Fibroblast of mammary gland (primary cell): Measurements from ENCODE around the gene SLC8A1.

ENCODE experiments used
- DNase-seq: peaks from one replicate; pipeline ENCODE4 v3.0.0-alpha.2; 2010; ENCODE audit warnings: low read depth
- H3K4me3 ChIP-seq: 2 replicates; pipeline ENCODE4 v1.5.1; 2011; ENCODE audit warnings: low read depth, mild to moderate bottlenecking, low read length, moderate library complexity; ENCODE audit not compliant: control insufficient read depth
- TF ChIP-seq, protein P1 (sequence below): conservative IDR thresholded peaks from 2 replicates; pipeline ENCODE4 v1.5.1; 2011; ENCODE audit warnings: low read depth, low read length, inconsistent platforms; ENCODE audit not compliant: control insufficient read depth, insufficient read depth

Gene SLC8A1

GRCh38 chr2:40397765-40398164 lies 54.1 kb downstream of the SLC8A1 start:
- DNase-seq, result no peak
- no peak overlapping the region for H3K4me3 ChIP-seq
- TF ChIP-seq, protein P1, sequence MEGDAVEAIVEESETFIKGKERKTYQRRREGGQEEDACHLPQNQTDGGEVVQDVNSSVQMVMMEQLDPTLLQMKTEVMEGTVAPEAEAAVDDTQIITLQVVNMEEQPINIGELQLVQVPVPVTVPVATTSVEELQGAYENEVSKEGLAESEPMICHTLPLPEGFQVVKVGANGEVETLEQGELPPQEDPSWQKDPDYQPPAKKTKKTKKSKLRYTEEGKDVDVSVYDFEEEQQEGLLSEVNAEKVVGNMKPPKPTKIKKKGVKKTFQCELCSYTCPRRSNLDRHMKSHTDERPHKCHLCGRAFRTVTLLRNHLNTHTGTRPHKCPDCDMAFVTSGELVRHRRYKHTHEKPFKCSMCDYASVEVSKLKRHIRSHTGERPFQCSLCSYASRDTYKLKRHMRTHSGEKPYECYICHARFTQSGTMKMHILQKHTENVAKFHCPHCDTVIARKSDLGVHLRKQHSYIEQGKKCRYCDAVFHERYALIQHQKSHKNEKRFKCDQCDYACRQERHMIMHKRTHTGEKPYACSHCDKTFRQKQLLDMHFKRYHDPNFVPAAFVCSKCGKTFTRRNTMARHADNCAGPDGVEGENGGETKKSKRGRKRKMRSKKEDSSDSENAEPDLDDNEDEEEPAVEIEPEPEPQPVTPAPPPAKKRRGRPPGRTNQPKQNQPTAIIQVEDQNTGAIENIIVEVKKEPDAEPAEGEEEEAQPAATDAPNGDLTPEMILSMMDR, result no peak

- TF ChIP-seq, protein P1, result no peak
- no peak for DNase-seq
- no peak overlapping the region for H3K4me3 ChIP-seq
Observed at GRCh38 chr2:40396124-40396523, 55.8 kb downstream of the SLC8A1 start.

GRCh38 chr2:40395169-40396073 lies 56.5 kb downstream of the SLC8A1 start:
- H3K4me3 ChIP-seq, result no peak overlapping the region
- no peak for DNase-seq
- TF ChIP-seq, protein P1, result no peak

DNA sequence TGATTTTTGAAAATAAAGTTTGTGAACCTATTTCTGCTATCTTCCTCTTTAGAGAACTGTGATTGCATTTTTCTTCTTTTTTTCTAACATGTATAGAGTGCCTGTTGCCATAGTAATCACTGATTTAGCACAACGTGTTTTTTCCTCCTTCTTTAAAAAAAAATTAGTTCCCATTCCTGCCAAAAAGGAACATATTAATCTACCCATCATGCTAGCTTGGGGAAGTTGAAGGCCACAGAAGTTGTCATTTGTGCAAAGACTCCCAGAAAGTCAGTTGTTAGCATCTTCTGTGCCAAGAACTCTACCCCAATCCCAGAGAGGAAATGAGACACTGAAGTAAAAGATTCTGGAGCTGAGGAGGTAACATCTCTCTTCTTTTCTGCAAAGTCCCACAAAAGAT lies 57.3 kb downstream of the SLC8A1 start:
- no peak for DNase-seq
- TF ChIP-seq, protein P1, result no peak
- H3K4me3 ChIP-seq, result no peak overlapping the region

DNA sequence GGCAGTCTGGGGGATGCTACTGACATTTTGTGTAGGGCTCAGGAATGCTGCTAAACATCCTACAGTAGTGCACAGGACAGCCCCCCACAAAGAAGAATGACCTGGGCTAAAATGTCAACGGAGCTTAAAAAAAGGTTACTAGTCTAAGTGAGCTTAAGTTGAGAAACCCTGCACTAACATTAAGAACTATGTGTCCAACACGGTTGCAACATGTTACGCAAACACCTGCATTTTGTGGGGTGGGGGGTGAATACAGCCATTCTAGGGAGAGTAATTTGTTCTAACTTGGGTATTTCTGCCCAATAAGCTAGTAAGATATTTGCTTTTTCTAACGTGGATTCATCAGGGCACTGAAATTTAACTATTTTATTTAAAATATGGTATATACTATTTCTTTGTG lies 57.9 kb downstream of the SLC8A1 start:
- H3K4me3 ChIP-seq, result no peak overlapping the region
- TF ChIP-seq, protein P1, result no peak
- DNase-seq, result no peak

GRCh38 chr2:40388161-40388560 lies 63.7 kb downstream of the SLC8A1 start:
- H3K4me3 ChIP-seq, result no peak overlapping the region
- no peak for DNase-seq
- TF ChIP-seq, protein P1, result no peak
